ENCODE data around the gene FBN2. TPM values are rescaled to one million over a fixed set of nuclear protein-coding genes. Genes with fewer than 3 reads are reported as not detected.

The FBN2 gene
- total RNA-seq, 1 donor from 2014 or later: 0.11 TPM

- Histone ChIP-seq H3K36me3 (no peaks in the 10 kb centered on the region), H3K27ac (no peak overlapping the region), H3K9me3 (no peaks in the 10 kb centered on the region), H3K4me3 (no peak overlapping the region), H3K27me3 (no peaks in the 10 kb centered on the region), H3K4me1 (no peaks in the 10 kb centered on the region)
- intact Hi-C loops (cut with DNase I): no loop called here
- no peak for DNase-seq (ENCODE audit: low spot score in 2 of 2)
- TF ChIP-seq CTCF (IDR thresholded peaks at IDR 0.05): no peak
Measured at GRCh38 chr5:128290152-128290858, 247.7 kb downstream of the FBN2 start.

- Histone ChIP-seq H3K27ac (no peak overlapping the region), H3K36me3 (no peaks in the 10 kb centered on the region), H3K4me1 (no peaks in the 10 kb centered on the region), H3K27me3 (no peaks in the 10 kb centered on the region), H3K4me3 (no peak overlapping the region), H3K9me3 (no peaks in the 10 kb centered on the region)
- intact Hi-C loops (cut with DNase I): no loop called here
- TF ChIP-seq CTCF (IDR thresholded peaks at IDR 0.05): no peak
- DNase-seq (ENCODE audit: low spot score in 2 of 2): no peak
Measured at GRCh38 chr5:128287740-128288139, 250.3 kb downstream of the FBN2 start.

GRCh38 chr5:128284236-128284635 lies 253.8 kb downstream of the FBN2 start:
- no peak for DNase-seq (ENCODE audit: low spot score in 2 of 2)
- H3K4me3 ChIP-seq: no peak overlapping the region
- intact Hi-C loops (cut with DNase I): no loop called here
- no peaks in the 10 kb centered on the region for H3K36me3 ChIP-seq
- no peaks in the 10 kb centered on the region for H3K9me3 ChIP-seq
- no peaks in the 10 kb centered on the region for H3K27me3 ChIP-seq
- TF ChIP-seq CTCF (IDR thresholded peaks at IDR 0.05): no peak
- H3K4me1 ChIP-seq: no peaks in the 10 kb centered on the region
- no peak overlapping the region for H3K27ac ChIP-seq

GRCh38 chr5:128279345-128279744 lies 258.7 kb downstream of the FBN2 start:
- no peaks in the 10 kb centered on the region for H3K27me3 ChIP-seq
- TF ChIP-seq CTCF (IDR thresholded peaks at IDR 0.05): no peak
- no peak overlapping the region for H3K27ac ChIP-seq
- no peaks in the 10 kb centered on the region for H3K4me1 ChIP-seq
- no peak for DNase-seq (ENCODE audit: low spot score in 2 of 2)
- no peaks in the 10 kb centered on the region for H3K36me3 ChIP-seq
- H3K9me3 ChIP-seq: no peaks in the 10 kb centered on the region
- intact Hi-C loops (cut with DNase I): no loop called here
- H3K4me3 ChIP-seq: no peak overlapping the region

- no peak for DNase-seq (ENCODE audit: low spot score in 2 of 2)
- intact Hi-C loops (cut with DNase I): no loop called here
- H3K36me3 ChIP-seq: no peaks in the 10 kb centered on the region
Measured at GRCh38 chr5:128276537-128277216, 261.4 kb downstream of the FBN2 start.

More at GRCh38 chr5:128276537-128277216, 261.4 kb downstream of the FBN2 start:
- Histone ChIP-seq H3K4me1 (no peaks in the 10 kb centered on the region), H3K27me3 (no peaks in the 10 kb centered on the region), H3K9me3 (no peaks in the 10 kb centered on the region), H3K4me3 (no peak overlapping the region), H3K27ac (no peak overlapping the region)
- TF ChIP-seq CTCF (IDR thresholded peaks at IDR 0.05): no peak

All from ascending aorta (tissue), 2 donors.